Stimulated activated CD8-positive, alpha-beta memory T cell treated with anti-CD3 and anti-CD28 coated beads, Interleukin-4, amount 100 ng/mL, for 4 hours (primary cell): ENCODE measurements around the gene MAP6.

Experiments
- DNase-seq, 2 donors: peaks; one replicate each; pipeline ENCODE4 v3.0.0-alpha.2; 2020; ENCODE audit warnings: low read depth in 2 of 2, low spot score in 1 of 2

MAP6 gene

DNA sequence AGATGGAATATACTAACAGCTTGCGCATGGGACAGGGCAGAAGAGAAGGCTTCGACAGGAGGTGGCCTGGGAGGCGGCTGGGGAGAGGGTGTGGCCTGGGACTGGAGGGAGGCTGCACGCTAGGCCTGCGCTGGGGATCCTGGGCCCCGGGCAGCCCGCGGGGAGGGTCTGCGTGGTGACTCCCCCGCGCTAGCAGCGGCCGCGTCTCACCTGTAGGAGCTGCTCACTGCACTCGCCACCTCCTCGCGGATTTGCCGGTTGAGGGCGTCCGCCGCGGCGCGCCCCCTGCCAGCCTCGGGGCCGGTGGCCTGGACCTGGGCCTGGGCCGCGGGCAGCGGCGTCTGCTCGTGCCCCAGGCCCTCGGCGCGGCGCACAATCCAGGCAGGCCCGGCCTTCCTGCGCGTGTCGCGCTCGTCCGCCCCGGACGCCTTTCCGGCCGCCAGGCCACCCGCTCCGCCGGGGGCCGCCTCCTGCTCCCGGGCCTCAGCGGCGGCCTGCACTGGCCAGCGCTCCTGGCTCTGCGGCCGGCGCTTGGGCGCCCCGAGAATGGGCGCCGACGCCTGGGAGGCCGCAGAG, 1.5 kb downstream of the MAP6 start:
- no peak for DNase-seq

DNA sequence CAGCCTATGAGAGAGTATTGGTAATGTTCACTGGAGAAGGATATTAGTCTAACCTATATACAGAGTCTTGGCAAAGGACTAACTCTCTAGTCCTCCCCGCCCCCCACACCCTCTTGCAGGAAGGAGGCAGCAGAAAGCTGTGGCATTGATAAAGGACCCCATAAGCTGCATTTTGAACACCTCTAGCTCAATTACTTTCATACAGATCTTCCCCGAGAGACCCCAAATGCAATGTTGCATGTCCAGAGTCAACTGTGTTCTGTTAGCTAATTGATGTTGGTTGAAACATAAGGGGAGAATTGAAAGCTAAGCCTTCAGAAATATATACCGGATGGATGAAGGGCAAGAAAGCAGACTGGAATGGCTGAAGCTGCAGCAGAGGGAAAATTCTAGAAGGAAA, 2.8 kb downstream of the MAP6 start:
- DNase-seq: no peak

DNA sequence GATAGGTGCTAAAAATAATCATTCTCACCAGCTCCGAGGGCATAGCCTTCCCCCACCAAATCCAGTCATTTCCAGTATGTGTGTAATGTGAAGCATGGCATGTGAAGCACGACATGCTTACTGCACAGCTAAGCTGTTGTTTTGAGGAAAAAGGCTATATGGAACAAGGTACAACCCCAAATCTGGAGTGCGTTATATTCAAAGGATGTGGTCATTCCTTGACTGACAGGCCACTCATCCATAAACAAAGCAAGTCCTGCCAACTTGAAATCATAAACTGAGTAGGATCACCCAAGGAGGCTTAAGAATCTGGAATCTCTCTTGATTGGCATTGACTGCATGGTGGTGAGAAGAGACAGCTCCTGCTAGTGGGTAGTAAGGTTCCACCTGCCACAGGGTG, 3.7 kb downstream of the MAP6 start:
- no peak for DNase-seq

DNA sequence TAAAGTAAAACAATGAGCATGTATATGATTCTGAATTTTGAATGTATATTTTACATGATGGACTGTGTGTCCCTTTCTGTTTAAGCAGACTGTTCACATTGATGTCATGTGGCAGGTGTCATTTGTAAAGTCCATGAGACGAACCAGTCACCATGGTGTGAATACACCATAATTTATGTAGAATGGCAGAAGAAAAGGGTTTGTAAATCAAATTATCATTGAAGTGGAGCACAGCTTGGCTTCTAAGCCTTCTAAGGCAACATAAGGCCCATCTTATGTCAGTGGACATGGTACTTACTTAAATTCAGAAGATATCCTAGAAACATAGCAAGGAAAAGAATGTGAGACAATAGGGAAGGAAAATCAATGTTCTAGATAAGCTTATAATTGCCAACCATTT, 4.4 kb downstream of the MAP6 start:
- no peak for DNase-seq

DNA sequence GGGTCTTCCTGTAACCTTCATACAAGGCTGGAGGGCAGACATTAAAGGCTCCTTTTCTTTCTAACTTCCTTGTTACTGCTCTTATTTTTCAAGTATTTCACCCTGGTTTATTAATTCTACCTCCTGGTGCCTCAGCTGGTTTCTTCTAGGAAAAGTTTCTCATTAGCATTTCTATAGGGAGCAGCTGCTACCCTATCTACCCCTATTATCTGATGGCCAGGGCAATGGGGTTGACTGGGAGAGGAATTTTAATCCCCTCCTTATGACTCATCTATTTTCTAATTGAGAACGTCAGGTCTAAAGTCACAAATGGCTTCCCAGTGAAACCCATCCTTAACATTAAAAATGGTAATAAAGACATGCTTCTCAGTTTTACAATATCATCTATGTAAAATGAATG, 5.0 kb downstream of the MAP6 start:
- DNase-seq: no peak

DNA sequence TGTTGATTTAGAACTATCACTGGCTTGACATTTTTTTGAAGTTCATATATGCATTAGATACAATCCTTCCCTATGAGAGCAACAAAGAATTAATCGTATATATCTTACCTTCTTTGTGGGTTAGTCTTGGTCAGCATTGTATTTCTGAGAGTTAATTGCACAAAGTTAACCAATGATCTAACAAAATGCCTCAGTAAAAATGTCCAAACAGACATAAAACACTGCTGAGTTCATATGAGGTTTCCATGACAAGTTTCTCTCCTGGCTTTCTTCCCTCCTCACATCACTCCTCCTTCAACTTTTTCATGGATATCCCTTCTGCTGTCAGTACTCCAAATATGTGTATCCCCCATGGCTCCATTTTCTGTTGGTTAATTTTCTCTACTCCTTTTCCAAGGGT, 9.0 kb downstream of the MAP6 start:
- no peak for DNase-seq

DNA sequence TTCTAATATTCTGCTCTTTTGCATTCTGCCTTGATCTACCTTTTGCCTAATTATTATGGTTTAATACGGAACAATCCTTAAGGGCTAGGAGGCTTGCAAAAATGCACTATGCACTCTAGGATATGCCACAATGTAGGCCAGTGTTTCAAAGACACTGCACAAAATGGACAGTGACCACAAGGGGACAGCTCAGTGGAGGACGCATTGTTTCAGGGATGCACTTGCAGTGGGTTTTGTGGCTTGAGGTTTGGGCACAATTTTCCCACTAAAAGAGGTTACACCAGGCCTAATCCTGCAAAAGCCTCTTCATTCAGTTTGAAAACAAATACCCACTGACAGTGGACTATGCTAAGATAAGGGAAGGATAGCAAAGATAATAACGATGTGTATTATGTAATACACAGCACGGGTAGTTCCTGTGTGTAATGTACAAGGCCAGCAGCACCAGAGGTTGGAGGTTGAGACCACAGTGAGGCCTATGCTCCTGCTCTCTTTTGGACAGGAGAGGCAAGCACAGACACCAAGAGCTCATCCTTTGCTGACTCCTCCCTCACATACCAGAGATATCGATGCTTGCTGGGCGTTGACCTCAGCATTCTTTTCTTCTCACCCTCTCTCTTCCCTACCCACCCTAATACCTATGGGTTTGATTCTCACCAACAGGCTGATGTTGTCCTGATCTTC, 12.7 kb downstream of the MAP6 start:
- DNase-seq: no peak

DNA sequence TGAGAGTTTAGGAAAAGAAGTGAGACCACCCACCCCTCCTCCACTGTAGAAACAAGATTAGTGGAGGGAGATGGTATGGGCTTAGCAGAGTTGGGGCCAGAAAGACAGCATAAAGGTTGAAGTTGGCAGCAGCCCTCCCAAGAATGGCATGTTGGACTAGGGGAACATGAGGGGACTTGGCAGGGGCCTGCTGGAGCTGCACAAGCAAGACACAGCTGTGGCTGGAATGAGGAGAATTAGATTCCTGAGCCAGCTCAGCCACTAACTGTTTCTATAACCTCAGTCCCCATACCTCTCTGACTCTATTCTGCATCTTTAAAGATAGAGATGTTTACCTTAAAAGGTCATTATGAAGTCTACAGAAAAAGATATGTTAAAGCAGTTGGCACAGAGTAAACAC, 13.2 kb downstream of the MAP6 start:
- DNase-seq: no peak

DNA sequence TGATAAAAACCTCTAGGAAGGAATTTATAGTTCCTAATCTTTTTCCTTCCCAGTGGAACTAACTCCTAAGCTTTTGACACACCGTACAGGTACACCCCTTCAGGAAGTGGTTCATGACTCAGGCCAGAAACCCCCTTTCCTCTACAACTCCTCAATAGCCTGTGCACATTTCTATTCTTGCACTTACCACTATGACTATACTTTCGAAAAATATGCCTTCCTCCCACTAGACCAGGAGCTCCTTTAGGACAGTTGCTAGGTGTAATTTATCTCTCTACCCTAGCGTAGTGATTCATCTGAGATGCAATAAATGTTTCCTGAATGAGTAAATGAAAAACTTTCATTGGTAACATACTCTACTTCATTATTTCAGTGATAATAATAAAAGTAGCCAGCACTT, 14.5 kb downstream of the MAP6 start:
- no peak for DNase-seq

DNA sequence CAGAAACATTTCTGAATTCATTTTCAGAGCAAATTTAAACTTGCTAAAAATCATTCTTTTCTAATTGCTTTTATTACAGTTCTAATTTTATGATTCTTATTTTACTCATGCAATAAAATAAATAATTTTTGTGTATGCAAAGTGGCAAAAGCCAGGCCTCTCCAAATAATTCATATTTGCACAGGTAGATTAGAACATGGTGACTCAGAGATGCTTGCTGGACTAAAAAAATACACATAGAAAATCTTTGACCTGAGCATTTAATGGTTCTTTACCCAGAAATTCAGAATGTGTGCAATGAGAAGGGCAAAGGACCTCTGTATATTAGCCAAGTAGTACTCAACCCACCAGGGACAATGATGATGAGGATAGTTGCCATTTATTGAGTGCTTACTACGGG, 15.3 kb downstream of the MAP6 start:
- DNase-seq: no peak

DNA sequence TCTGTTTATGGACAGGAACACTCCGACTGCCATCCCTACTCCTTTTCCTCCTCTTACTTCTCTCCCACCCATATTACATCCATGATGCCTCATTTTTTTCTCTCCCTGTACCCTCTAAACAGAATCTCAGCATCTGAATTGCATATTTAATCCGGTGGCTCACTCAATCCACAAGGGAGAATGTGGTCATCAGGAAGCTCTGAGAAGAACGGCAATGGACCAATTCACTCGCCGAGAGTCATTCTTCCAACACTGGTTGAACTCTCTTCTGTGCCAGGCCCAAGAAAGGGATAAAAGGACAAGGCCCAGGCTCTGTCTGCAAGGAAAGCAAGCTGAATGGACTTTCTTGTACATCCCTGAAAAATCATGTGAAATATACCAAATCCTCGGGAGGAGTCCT, 15.9 kb downstream of the MAP6 start:
- DNase-seq: no peak

DNA sequence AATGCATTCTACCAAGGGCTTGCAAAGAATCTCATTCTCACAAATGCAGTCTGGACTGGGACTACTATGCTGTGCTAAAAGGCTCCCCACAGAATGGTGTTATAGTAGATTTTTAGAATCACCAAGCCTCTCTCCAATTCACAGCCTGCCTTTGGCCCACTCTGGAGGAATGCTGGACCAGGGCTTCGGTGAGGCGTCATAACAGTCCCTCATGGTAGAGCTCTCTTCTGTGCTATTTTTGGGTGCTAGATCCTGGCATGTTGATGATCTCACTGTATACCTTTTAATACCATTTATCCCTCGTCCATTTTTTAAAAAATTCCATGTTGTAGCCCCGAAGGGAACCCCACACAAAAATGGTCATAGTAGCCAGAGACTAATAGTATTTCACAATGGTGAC, 17.6 kb downstream of the MAP6 start:
- no peak for DNase-seq

DNA sequence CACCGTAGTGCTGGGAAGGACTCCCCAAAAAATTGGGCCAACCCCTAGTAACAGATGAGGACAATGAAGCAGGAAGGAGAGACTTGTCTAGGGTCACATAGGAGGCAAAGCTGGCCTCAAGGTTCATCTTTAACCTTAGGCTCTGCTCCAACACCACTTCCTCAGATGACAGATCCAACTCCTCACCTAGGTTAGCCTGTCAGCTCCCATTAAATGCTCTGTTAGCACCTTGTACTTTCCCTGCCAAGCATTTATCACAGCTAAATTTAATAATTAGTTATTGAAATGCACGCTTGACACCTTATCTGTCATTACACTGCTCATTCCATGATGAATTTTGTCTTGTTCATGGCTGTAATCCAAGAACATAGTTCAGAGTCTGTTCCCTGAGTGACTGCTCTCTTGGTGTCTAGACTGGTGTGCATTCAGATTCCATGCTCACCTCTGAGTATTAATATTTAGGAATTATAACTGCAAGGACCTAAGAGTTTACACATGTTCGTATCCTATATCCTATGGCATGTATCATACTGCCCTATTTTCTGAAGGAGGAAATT, 18.6 kb downstream of the MAP6 start:
- DNase-seq: no peak

DNA sequence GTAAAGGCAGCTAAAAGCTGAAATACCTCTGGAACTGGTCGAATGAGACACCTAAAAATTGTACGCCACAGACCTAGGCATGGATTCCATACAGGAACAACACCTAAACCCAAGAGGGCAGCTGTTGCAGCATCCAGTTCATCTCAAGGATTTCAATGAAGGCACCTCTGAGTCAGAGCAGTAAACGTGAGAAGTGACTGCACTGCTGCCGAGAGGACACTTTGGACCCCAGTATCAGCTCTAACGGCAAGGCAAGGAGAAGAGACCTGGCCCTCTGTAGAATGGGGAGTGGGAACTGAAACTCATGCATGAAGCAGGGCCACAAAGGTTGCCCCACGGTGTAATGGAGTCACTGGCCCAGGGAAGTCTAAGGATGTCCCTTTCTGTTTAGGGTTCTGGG, 23.9 kb downstream of the MAP6 start:
- no peak for DNase-seq

DNA sequence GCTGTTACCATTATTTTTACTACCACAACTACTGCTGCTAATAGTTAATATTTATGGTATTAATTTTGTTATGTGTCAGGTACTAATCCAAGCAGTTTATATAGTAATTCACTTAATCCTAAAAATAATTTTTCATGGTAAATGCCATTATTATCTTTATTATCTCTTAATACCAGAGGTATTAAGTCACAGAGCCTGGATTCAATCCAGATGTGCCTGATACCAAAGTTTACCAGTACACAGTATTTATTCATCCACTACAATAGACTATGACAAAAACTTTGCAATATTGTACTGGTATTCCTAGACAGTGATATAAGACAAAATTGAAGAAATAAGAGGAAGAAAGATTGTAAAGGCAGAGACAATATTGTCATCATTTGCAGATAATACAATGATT, 24.5 kb downstream of the MAP6 start:
- no peak for DNase-seq

DNA sequence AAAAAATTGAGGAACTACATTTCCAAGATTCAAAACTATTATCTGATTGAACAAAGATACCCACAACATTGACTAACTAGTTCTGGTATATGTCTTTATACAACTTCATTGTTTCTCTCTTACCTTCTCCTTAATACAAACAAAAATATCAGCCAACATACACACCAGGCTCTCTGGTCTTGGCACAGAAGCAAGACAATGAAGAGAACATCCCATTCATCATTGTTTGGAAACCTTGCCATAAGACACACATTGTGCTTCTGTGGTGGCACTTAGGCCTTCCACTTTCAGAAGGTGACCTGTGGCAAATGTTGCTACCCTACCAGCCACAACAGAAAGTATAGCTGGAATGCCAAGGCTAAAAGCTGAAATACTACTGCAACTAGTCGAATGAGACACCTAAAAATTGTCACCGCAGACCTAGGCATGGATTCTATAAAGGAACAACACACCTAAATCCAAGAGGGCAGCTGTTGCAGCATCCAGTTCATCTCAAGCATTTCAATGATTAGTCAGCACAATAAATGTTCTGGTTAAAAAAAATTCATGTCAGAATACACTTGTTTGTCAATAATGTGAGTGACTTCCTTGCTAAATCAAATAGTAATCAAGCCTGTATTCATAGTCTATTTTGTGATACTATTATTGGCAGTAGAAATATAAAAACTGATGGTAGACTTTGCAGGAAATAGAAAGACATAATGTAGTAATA, 26.3 kb downstream of the MAP6 start:
- DNase-seq: no peak

DNA sequence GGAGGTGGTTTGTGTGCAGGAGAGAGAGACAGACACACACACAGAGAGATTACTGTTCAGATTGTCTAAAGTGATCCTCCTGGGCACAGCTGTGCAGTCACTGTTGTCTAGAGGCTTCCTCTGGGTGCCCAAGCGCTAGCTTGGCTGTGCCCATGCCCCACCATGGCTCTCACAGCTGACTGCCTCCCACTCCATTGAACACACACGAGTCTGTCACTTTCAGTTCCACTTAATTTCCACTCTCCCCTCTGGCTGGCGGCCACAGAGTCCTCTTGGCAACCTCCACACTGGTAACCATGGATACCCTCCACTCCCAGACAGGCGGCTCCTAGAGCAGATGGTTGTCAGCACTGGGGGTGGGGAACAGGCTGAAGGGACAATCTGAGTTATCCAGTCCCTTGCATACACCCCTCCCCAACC, 29.1 kb downstream of the MAP6 start:
- DNase-seq: no peak

DNA sequence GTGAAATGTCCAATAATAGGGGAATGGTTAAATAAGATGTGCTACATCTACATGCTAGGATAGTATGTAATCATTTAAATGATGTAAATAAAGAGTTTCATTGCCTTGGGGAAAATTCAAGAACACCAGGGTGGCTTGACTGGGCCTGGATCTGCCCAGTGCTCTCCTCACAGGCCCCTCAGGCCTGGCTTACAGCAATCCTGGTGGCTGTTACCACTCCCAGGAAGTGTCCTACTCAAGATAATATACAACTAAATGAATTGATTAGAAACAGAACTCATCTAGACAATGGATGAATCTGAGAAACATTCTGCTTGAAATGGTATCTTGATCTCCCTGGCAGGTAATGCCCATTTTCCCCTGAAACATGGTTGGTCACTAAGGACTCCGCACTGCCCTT, 30.8 kb downstream of the MAP6 start:
- no peak for DNase-seq

DNA sequence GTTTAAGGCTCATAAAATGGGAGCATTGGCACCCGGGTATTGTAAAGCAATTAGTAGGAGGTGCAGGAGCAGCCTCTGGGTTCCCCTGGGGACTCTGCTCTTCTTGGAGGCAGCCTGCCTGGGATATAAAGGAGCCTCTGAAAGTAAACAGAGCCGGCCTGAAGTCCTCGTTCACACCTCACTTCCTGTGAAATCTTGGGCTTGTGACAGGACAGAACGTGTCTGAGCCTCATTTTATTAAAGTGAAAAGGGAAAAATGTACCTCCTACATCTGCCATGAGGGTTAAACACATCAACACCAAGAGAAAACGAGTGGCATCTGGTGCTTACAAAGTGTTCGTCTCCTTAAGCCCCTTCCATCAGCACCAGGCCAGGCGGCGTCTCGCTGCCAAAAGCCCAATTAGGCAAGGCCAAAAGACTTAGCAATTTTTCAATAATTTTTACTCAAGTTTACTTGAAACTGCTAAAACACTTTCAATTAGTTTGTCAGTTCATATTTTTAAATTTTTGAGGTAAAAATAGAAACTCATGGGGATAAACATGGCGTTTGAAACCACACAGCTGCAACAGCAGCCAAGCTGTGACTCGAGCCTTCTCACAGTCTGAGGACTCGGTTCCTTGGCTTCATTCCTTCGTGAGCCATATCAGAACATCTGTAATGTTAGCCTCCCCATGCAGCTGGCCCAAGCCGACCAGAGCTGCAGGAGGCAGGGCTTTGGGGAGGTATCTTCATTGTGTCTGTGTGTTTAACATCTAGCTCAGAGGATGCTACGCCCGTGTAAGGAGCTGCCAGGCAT, 33.6 kb downstream of the MAP6 start:
- no peak for DNase-seq

DNA sequence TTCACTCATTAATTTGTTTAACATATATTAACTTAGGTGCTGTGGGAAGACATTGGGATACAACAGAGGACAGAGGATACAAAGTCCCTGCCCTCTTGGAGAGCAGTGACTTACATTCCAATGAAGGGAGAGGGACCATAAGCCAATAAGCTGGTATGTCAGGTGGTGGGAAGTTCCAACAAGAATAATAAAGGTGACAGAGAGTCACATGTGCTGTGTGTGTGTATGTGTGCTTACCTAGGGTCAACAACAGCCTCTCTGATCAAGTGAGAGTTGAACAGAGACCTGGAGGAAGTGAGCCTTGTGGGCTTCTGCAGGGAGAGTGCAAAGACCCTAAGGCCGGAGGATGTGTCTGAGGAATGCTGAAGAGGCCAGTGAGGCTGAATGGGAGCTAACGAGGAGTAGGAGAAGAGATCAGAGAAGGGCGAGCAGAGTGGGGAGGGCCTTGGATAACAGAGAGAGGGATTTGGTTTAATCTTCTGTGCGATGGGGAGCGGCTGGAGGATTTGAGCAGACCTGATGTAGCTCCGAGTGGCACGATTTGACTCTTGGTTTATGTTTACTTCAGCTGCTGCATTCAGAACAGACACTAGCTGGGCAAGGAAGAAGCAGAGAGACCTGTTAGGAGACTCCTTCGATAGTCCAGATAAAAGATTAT, 35.3 kb downstream of the MAP6 start:
- no peak for DNase-seq

DNA sequence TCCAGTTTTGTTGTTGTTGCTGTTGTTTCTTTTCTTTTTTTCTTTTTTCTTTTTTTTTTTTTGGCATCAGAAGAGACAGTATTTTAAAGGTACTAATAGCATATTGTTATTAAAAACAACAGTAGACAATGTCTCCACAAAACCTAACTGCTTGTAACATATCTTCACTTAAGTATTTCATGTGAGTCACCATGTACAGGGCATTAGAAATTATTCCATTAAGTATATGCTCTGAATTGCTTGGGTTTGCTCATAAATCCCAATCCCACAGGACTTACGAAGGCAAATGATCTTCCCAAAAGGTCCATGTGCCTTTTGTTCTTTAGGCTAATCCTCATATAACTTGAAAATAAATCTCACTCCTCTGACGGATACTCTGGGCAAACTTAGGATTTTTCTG, 35.9 kb downstream of the MAP6 start:
- DNase-seq: no peak
